Fibroblast of skin of left quadriceps (primary cell): ENCODE measurements around the gene SZT2.

Experiments used
- DNase-seq, 2 experiments: peaks; one replicate each; pipeline ENCODE4 v3.0.0-alpha.2; 2013; ENCODE audit warnings: low read depth in 2 of 2

SZT2 gene

GRCh38 chr1:43441894-43442637 is 52.4 kb downstream of the SZT2 start:
- DNase-seq: no peak

- DNase-seq: no peak
These were observed 53.1 kb downstream of the SZT2 start for GRCh38 chr1:43442756-43443155.

GRCh38 chr1:43443197-43443946 is 53.7 kb downstream of the SZT2 start:
- DNase-seq: no peak

- no peak for DNase-seq
These were observed 54.6 kb downstream of the SZT2 start for GRCh38 chr1:43444151-43444828.

GRCh38 chr1:43444836-43445235 is 55.1 kb downstream of the SZT2 start:
- no peak for DNase-seq

GRCh38 chr1:43445606-43446387 is 56.1 kb downstream of the SZT2 start:
- no peak for DNase-seq

GRCh38 chr1:43446388-43446740 is 56.7 kb downstream of the SZT2 start:
- no peak for DNase-seq

- no peak for DNase-seq
These were observed 57.5 kb downstream of the SZT2 start for GRCh38 chr1:43446881-43447835.

- no peak for DNase-seq
These were observed 58.4 kb downstream of the SZT2 start for GRCh38 chr1:43447891-43448708.

GRCh38 chr1:43448955-43449707 is 59.4 kb downstream of the SZT2 start:
- no peak for DNase-seq

- DNase-seq: no peak
These were observed 60.0 kb downstream of the SZT2 start for GRCh38 chr1:43449708-43450069.

GRCh38 chr1:43450251-43450941 is 60.7 kb downstream of the SZT2 start:
- DNase-seq: no peak

GRCh38 chr1:43451157-43451591 is 61.5 kb downstream of the SZT2 start:
- DNase-seq: no peak

- no peak for DNase-seq
These were observed 62.2 kb downstream of the SZT2 start for GRCh38 chr1:43451701-43452532.

- DNase-seq: no peak
These were observed 63.2 kb downstream of the SZT2 start for GRCh38 chr1:43452789-43453441.

- DNase-seq: peak; percentile 77
These were observed 64.0 kb downstream of the SZT2 start, which contains the start of gene HYI for GRCh38 chr1:43453442-43454269. TSS of gene HYI (minus strand) at chr1:43453931. CDS start at chr1:43453793, 138 bp downstream.
